ENCODE data around the gene POMT1.

GRCh38 chr9:131525643-131526565 lies 23.2 kb downstream of the POMT1 start:
- TF ChIP-seq CTCF (IDR thresholded peaks at IDR 0.05; ENCODE audit: low read depth, low read length, poor library complexity, severe bottlenecking) (no peak), EZH2phosphoT487 (IDR thresholded peaks at IDR 0.05; ENCODE audit: borderline replicate concordance, low read length) (no peak)

All from DOHH2 (cell line).